GM21737 (cell line): Measurements from ENCODE around the gene PDLIM4.

ENCODE experiments used
- ATAC-seq: cut with Tn5 transposase; IDR thresholded peaks from one replicate; pipeline ENCODE4 v1.9.1; 2021; ENCODE audit warnings: mild to moderate bottlenecking, moderate library complexity; ENCODE audit not compliant: unreplicated experiment

PDLIM4 gene

DNA sequence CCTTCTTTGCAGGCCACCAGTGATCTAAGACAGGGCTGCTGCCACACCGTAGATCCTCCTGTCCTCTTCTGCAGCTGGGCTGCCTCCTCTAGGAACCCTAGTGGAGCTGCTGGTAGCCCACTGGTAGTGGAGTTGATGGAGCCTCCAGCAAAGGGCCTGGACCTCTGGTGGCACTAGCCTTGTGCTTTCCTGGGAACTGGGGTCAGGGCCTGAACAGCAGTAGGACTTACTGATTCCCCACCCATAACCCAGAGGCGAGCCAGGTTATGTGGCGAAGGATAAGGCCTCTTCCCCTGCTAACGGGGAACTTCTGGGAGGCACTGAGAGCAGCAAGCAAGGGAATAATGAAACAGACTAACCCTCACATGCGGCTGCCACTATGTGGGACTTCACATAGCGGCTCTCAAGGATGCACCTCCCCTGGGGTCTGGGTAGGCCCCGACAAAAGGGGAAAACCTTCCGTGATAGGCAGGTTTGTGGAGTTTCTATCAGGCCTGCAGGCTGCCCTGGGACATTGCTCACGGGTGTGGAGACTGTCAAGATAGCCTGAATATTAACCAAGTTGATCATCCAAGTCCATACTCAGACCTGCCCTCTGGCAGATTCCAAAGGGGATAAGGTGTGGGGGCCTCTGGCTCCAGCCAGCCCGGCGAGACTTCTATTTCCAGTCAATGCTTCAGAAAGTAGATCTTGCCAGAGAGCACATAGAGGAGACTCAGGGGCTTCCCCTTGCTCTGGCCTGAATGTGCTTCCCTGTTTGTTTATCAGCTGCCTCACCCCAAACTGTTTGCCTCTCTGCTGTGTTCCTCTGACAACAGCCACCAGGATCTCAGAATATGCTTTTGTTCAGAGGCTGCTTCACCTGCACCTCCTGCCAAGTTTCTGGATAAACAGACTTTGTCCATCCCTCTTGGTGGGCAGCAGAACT lies 44.1 kb downstream of the PDLIM4 start:
- no peak for ATAC-seq

DNA sequence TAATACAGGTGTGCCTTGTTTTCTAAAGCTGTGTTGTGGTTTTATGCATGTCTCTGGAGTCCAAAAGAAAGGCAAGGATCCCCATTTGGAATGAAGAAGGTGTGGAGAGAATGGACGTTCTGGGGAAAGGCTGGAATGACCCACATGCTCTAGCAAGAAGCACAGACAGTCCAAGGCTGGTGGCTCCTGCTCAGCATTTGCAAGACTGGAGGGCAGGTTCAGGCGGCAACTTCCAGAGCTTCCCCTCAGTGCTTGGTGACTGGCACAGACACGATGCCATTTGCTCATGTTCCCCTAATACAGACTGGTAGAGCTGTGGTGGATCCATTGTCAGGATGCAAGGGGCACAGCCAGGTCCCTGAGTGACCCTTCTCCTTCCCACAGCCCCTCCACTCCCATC lies 44.9 kb downstream of the PDLIM4 start:
- ATAC-seq: no peak

DNA sequence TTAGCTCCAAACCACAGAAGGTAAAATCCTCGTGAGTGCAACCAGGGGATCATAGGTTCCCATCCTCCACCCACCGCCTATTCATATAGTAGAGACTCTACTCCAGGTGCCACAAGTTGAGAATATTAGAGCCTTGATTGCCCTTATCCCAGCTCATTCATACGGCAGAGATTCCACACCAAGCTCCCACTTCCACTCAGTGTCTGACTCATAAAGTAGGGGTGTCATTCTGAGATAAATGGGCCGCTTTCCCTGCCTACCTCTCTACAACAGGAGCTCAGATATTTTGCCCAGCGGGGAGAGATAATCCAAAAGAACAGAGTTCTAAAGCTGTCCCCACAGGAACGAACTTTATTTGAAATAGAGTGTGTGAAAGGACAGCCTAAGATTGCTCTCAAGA lies 46.1 kb downstream of the PDLIM4 start:
- no peak for ATAC-seq

DNA sequence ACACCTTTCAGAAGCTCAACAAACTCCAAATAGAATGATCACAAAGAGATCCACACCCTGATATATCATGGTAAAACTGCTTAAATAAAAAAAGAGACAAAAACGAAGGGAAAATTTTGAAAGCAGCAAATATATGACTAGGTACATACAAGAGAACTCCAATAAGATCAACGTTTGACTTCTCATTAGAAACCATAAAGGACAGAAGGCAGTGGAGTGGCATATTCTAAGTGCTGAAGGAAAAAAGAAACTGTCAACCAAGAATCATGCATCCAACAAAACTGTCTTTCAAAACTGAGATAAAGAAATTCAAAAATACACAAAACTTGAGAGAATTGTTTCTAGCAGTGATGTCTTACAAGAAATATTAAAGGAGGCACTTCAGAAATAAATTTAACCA lies 47.9 kb downstream of the PDLIM4 start:
- ATAC-seq: no peak

DNA sequence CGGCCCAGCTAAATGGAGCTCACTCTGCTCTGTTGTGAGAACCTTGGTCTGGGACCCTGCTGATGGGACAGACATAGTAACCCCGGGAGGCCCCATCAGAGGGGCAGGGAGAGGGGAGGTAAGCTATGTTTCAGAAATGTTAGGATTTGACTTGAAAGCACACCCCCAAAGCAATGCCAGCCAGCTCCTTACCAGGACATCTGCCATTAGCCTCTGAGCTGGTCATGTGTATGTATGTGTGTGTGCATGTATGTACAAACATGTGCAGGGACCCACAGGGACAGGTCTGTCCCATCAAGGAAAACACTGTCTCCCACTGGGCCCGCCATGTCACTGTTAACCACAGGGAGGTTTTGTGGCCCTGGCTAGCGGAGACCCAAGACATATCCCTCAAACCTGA lies 51.2 kb downstream of the PDLIM4 start:
- ATAC-seq: no peak

DNA sequence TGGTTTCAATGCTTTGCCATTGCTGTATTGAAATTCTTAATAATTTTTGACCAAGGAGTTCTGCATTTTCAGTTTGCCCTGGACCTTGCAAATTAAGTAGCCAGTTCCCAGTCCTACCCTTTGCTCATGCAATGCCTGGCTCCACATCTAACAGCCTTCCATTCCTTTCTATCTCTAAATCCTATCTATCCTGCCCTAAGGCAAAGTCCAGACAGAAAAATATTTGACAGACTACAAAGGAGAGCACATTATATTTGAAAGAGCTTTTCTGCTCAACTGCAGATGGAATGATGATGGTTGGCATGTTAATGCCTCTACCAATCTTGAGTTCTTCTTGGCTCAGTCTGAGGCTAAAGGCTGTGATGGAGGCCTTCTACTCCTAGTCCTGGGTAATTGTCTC lies 52.2 kb downstream of the PDLIM4 start:
- no peak for ATAC-seq

DNA sequence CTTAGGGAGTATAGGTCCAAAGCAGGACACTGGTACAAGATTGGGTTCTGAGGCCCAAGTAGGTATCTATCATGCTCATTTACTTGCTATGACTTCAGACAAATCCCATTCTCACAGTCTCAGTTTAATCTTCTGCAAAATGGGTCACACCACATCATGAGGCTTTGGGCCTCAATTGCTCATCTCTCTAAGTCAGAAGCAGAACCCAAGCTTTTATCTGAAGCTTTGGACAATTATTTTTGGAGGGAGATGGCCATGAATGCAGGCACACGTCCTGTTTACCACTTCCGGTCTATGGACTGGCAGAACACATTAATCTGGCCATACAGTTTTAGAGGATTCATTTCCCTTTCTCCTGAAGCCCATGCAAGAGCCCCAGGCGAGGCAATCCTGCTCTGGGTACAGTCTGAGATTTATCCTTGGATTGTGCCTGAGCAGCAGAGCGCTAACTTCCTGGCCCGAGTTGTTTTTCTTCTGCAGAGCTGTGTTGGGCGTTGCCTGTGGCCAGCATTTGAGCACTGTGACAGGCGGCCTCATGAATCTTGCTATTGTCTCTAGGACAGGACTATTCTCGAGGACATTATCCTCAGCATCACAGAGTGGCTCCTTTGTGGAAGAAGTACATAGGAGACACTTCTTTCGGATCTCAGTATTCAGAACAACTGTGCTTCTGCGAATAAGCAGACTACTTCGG lies 52.8 kb downstream of the PDLIM4 start:
- no peak for ATAC-seq

DNA sequence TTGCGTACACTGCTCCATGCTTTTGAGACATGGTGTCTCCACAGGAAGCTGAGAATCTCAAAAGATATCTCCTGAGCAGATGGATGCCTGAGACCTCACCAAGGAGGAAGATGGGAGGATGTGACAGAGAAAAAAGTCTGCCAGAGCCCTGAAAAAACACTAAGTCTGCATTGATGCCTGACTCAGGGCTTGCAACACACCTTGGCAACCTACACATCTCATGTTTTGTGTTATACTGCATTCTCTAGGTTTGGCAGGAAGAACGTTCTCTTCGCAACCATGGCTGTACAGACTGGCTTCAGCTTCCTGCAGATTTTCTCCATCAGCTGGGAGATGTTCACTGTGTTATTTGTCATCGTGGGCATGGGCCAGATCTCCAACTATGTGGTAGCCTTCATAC lies 55.9 kb downstream of the PDLIM4 start:
- no peak for ATAC-seq

DNA sequence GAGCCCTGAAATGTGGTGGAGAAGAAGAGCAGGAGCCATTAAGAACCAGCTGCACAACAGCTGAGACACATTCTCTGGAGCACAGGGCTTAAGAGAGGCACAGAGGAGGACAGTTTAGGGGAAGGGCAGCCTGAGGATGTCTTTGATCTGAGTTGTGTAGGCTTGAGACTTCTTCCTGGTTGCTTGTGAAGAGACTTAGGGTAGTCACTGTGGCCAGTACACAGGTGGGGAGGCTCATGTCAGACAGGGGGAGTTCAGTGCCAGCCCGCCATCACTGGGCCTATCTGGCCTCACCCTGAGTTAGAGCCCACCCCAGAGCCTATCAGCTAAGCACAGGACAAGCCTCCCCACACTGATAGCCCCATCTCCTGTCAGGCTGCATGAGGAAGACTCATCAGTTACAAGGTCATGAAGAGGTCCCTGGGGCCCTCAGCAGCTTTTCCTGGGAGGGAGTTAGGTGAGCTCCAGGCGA lies 56.5 kb downstream of the PDLIM4 start:
- no peak for ATAC-seq

DNA sequence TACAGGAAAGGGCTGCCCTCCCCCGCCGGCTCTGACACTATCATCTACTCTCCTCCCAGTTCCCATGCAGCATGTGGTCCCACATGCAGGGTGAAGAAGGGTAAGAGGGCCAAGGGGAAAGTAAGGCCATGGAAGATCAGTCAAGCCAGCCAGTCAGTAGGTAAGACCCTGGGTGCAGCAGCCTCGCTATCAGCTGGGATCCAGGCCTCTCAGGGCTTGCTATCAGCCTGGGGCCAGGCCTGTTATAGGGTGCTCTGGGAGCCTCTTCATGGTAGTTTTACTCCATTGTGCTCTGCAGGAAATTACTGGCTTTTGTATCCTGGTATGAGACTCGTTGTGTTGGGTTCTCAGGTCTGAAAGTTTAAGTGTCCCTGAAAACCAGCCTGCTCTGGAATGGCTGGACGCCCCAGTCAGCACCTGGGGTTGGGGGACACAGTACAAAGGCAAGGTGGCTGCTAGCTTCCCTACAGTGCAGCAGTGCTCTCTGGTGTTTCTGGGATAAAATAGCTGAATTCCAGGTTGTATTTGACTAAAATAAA lies 58.1 kb downstream of the PDLIM4 start:
- ATAC-seq: no peak

DNA sequence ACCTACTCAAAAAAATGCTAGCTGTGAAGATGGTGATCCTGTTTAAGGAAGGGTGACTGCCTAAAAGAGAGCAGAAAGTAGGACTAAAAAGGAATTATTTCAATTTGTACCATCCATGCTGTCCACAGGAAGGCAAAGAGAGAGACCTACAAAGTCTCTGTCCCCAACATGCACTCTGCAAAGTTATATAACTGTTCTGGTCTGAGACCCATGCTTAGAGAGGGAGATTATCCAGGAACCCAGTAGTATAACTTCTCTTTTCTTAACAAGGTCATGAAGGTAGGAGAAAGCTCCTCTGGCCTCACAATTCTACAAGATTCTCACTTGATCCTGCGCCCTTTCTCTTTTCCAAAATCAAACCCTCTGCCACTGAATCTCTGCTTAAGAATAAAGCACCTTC lies 62.5 kb downstream of the PDLIM4 start:
- ATAC-seq: no peak

DNA sequence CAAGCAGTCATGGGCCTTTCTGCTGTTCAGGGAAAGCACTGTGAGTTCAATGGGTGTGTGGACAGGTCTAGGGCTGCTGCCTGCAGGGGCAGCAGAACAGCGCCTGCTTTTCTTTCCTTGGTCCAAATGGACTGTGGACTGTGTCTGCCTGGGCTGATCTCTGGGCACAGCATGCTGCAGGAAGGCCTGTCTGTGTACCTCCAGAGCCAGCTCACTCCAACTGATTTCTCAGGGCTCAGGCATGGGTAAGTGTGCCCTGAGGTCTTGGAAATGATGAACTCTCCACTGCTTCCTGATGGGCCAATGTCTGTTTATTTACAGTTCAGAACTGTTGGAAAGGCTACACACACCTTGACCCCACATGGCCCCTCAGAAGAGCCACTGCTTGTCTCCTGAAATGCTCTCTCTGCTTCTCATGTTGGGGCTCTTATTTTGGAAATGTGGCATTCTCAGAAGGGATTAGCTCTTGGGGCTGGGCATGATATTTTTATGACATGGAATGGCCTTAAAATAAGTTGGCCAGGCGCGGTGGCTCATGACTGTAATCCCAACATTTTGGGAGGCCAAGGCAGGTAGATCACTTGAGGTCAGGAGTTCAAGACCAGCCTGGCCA lies 63.7 kb downstream of the PDLIM4 start:
- ATAC-seq: no peak

DNA sequence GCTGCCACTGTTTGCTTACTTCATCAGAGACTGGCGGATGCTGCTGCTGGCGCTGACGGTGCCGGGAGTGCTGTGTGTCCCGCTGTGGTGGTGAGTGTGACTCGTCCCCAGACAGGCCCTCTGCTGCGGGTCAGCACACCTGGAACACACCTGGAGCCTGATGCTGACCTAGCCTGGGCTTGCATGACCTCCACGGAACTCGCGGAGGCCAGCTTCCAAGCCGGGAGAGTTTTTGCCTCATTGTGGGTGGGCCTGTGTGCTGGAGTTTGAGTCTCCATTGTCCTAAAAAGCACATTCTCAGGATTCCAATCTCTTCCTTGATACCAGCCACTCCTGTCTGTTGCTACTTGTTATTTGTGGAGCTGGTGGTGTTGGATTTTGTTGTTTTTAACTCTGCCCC lies 64.8 kb downstream of the PDLIM4 start:
- ATAC-seq: no peak
